MG63 (cell line): ENCODE data around the gene CLBA1. TPM values are rescaled to one million over a fixed set of nuclear protein-coding genes. Genes with fewer than 3 reads are reported as not detected.
"Not testable (repeated sequence)": the region's sequence is repeated elsewhere in the genome, so short reads cannot be mapped to it uniquely, and the experiment has no call there.

Experiments
- DNase-seq: peaks from one replicate; pipeline ENCODE4 v3.0.0-alpha.2; 2020
- H3K27me3 ChIP-seq: fragments of 250-450 bp; sonication (Bioruptor Pico); 2 replicates; pipeline ENCODE4 v1.5.1; 2020; ENCODE audit warnings: mild to moderate bottlenecking, moderate library complexity
- H3K36me3 ChIP-seq: fragments of 250-450 bp; sonication (Bioruptor Pico); 2 replicates; pipeline ENCODE4 v1.5.1; 2020; ENCODE audit warnings: mild to moderate bottlenecking, moderate library complexity
- H3K4me3 ChIP-seq: fragments of 250-450 bp; sonication (Bioruptor Pico); 2 replicates; pipeline ENCODE4 v1.5.1; 2020; ENCODE audit warnings: mild to moderate bottlenecking, moderate library complexity
- H3K9me3 ChIP-seq: fragments of 250-450 bp; sonication (Bioruptor Pico); 2 replicates; pipeline ENCODE4 v1.5.1; 2020; ENCODE audit warnings: mild to moderate bottlenecking, moderate library complexity
- total RNA-seq: library from RNA; depleted of rRNA; stranded (reverse); fragments of >200 nt; shearing (Covaris generic); gene quantifications from 2 replicates; pipeline ENCODE4 v1.2.3, GENCODE V29; 2014; ENCODE audit warnings: low replicate concordance; rRNA removed

The CLBA1 gene
- 7.2 and 10.8 TPM in 2 replicates for total RNA-seq

GRCh38 chr14:104985675-104986486, at the start of gene CLBA1:
Gene CLBA1, plus strand, starts transcription at chr14:104985788. Its CDS starts 644 bp downstream, at chr14:104986432.
- Histone ChIP-seq H3K4me3 (peak within 1 kb of the TSS; percentile 82), H3K27me3 (no peaks in the 10 kb centered on the region), H3K36me3 (no peaks in the 10 kb centered on the region), H3K9me3 (no peaks in the 10 kb centered on the region)
- DNase-seq: peak; percentile 82

GRCh38 chr14:104935955-104936354, 49.6 kb upstream of the CLBA1 start:
- H3K9me3 ChIP-seq: no peaks in the 10 kb centered on the region
- DNase-seq: no peak
- H3K27me3 ChIP-seq: no peaks in the 10 kb centered on the region

GRCh38 chr14:104936361-104937155, 49.0 kb upstream of the CLBA1 start:
- Histone ChIP-seq H3K9me3 (no peaks in the 10 kb centered on the region), H3K27me3 (no peaks in the 10 kb centered on the region), H3K36me3 (no peaks in the 10 kb centered on the region), H3K4me3 (no peak overlapping the region)
- no peak for DNase-seq

More at GRCh38 chr14:104935955-104936354, 49.6 kb upstream of the CLBA1 start:
- Histone ChIP-seq H3K36me3 (no peaks in the 10 kb centered on the region), H3K4me3 (no peak overlapping the region)

- Histone ChIP-seq H3K27me3 (no peaks in the 10 kb centered on the region), H3K9me3 (no peaks in the 10 kb centered on the region), H3K4me3 (no peak overlapping the region), H3K36me3 (no peaks in the 10 kb centered on the region)
- no peak for DNase-seq
Measured at GRCh38 chr14:104937161-104937560, 48.4 kb upstream of the CLBA1 start.

- Histone ChIP-seq H3K4me3 (no peak overlapping the region), H3K9me3 (no peaks in the 10 kb centered on the region), H3K36me3 (no peaks in the 10 kb centered on the region), H3K27me3 (no peaks in the 10 kb centered on the region)
- DNase-seq: no peak
Measured at GRCh38 chr14:104937694-104938365, 47.8 kb upstream of the CLBA1 start.

GRCh38 chr14:104938436-104938835, 47.2 kb upstream of the CLBA1 start:
- no peaks in the 10 kb centered on the region for H3K27me3 ChIP-seq
- no peak overlapping the region for H3K4me3 ChIP-seq
- H3K36me3 ChIP-seq: no peaks in the 10 kb centered on the region
- no peaks in the 10 kb centered on the region for H3K9me3 ChIP-seq
- DNase-seq: no peak

GRCh38 chr14:104938960-104939359, 46.6 kb upstream of the CLBA1 start:
- Histone ChIP-seq H3K27me3 (no peaks in the 10 kb centered on the region), H3K9me3 (no peaks in the 10 kb centered on the region), H3K36me3 (no peaks in the 10 kb centered on the region), H3K4me3 (no peak overlapping the region)
- DNase-seq: no peak

- Histone ChIP-seq H3K4me3 (no peak overlapping the region), H3K9me3 (no peaks in the 10 kb centered on the region), H3K27me3 (no peaks in the 10 kb centered on the region), H3K36me3 (no peaks in the 10 kb centered on the region)
- no peak for DNase-seq
Measured at GRCh38 chr14:104939666-104940410, 45.8 kb upstream of the CLBA1 start.

- DNase-seq: no peak
Measured at GRCh38 chr14:104940526-104941150, 45.0 kb upstream of the CLBA1 start.

GRCh38 chr14:104941508-104942365, 43.9 kb upstream of the CLBA1 start:
- no peak overlapping the region for H3K4me3 ChIP-seq
- no peaks in the 10 kb centered on the region for H3K9me3 ChIP-seq
- H3K27me3 ChIP-seq: no peaks in the 10 kb centered on the region
- no peak for DNase-seq
- no peaks in the 10 kb centered on the region for H3K36me3 ChIP-seq

More at GRCh38 chr14:104940526-104941150, 45.0 kb upstream of the CLBA1 start:
- no peaks in the 10 kb centered on the region for H3K27me3 ChIP-seq
- H3K36me3 ChIP-seq: no peaks in the 10 kb centered on the region
- H3K9me3 ChIP-seq: no peaks in the 10 kb centered on the region
- no peak overlapping the region for H3K4me3 ChIP-seq

- Histone ChIP-seq H3K4me3 (no peak overlapping the region), H3K9me3 (no peaks in the 10 kb centered on the region), H3K36me3 (no peaks in the 10 kb centered on the region), H3K27me3 (no peaks in the 10 kb centered on the region)
- DNase-seq: no peak
Measured at GRCh38 chr14:104942586-104942985, 43.0 kb upstream of the CLBA1 start.

GRCh38 chr14:104943216-104944015, 42.2 kb upstream of the CLBA1 start:
- not testable (repeated sequence) for H3K27me3 ChIP-seq, H3K4me3 ChIP-seq, H3K9me3 ChIP-seq, DNase-seq, H3K36me3 ChIP-seq

- H3K4me3 ChIP-seq, H3K9me3 ChIP-seq, H3K36me3 ChIP-seq, DNase-seq, H3K27me3 ChIP-seq: not testable (repeated sequence)
Measured at GRCh38 chr14:104944016-104944308, 41.6 kb upstream of the CLBA1 start.

- not testable (repeated sequence) for DNase-seq, H3K9me3 ChIP-seq, H3K27me3 ChIP-seq, H3K36me3 ChIP-seq, H3K4me3 ChIP-seq
Measured at GRCh38 chr14:104944436-104945205, 41.0 kb upstream of the CLBA1 start.
